PC-9 (cell line): ENCODE measurements around the gene ACTN2.

ENCODE experiments used
- CTCF ChIP-seq: fragments of 200-600 bp; sonication (generic); conservative IDR thresholded peaks from 2 replicates; pipeline ENCODE4 v1.6.1; 2017; ENCODE audit warnings: mixed run types, antibody characterized with exemption, mild to moderate bottlenecking, moderate library complexity
- EZH2 ChIP-seq: fragments of 200-600 bp; sonication (generic); IDR thresholded peaks from 2 replicates; pipeline ENCODE4 v1.8.0; 2017; ENCODE audit warnings: antibody characterized with exemption, low read depth

GRCh38 chr1:236794585-236795034 lies 108.3 kb downstream of the ACTN2 start:
- TF ChIP-seq CTCF = no peak
- TF ChIP-seq EZH2 = no peak
